ENCODE results near the gene VTI1B.
"Not testable (repeated sequence)": the region's sequence is repeated elsewhere in the genome, so short reads cannot be mapped to it uniquely, and the experiment has no call there.

VTI1B gene

DNA sequence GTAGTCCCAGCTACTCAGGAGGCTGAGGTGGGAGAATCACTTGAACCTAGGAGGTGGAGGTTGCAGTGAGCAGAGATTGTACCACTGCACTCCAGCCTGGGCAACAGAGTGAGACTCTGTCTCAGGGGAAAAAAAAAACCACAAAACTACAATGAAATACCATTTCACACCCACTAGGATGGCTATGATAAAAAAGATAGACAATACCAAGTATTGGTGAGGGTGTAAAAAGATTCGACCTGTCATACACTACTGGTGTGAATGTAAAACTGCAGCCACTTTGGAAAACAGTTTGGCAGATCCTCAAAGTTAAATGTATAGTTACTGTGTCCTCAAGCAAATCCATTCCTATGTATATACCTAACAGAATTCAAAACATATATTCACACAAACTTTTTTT lies 48.3 kb downstream of the VTI1B start:
- peak in 1 of 2 donors; percentile 20 for ATAC-seq

DNA sequence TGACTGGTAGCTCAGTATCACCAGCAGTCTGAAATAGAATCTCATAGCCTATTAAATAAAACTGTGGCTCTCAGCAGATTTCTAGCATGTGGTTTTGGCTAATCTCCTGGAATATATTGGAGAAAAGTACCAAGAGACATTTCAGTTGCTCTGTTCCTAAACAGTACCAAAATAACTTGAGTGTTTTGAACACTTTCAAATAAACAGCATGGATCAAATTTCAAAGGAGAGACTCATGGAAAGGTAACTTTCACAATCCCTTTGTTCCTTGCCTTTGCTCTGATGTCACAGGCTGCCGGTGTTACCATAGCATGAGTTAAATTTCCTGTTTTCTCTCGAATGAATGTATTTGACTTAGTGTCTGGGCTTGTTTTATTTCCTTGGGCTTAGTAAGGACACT lies 51.3 kb downstream of the VTI1B start:
- ATAC-seq: no peak

DNA sequence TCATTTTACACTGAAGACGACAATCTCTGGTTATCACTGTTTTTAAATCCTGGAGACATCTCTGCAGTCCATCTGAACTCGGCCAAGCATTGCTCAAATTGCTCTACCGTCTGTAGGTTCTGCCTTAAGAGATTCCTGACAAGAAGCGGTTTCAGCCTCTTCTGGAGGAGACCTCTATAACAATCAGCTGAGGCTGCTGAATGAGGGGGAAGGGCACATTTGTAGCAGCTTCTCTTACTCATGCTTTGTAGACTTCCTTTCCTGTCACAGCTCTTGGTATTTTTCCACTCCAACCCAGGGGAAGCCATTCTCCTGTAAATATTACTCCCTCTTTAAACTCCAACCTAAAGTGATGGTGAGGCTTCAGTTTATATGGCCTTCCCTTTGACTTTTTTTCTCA lies 51.8 kb downstream of the VTI1B start:
- no peak for ATAC-seq

DNA sequence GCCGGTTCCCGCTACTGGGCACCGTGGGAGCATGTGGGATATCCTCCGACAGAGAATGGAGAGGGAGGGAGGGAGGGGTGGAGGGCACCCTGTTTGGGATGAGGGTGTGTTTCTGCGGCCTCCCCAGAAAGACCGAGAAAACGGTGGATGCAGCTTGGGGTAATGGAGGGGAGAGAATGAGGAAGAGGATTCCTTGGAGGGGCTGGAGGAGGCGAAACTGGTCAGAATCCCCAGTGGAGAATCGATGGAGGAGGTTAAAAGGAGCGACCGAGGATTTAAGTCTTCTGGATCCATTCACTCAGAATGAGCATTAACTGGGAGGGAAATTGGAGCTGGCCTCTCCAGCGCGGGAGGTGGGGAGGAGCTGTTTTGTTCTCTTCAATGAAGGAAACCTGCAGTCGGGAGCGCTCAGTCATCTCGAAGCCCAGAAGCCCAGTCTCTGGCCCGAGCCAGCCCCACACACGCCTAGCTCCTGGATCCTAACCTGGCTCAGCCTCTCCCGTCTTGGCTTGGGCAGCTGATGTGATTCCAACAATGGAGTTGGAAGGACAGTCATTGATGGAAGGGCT lies 54.1 kb downstream of the VTI1B start:
- no peak for ATAC-seq

DNA sequence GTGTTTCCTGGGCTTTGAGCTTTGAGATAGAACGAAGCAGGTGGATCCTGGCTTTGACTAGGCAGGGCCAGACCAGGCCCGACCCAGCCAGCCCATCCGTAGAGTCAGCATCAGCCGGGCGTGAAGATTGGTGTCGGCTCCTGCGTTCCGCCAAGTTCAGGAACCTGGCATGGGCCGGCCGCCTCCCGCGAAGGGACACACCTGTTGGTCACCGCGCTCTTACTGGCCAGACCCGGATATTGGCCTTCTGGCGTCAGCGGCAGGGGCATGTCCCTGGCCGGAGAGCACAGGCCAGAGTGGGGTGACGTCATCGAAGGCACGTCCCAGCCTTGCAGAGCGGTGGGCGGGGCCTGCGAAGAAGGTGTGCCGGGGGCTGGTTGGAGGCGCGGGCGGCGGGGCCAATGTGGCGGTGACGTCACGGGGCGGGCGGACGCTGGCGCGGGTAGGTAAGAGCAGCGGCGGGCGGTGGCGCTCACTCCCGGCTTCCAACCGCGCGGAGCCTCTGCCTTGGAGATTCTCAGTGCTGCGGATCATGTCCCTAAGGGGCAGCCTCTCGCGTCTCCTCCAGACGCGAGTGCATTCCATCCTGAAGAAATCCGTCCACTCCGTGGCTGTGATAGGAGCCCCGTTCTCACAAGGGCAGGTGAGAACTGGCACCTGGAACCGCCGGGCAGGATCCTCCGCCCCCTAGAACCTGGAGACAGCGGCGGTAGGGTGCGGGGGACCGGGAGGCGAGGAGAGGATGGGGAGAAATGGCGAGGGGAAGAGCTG lies 54.8 kb downstream of the VTI1B start, which contains the start of gene ARG2:
Gene ARG2 (plus strand): TSS at position 475 of the 771 bp plus-strand sequence. CDS start 58 bp downstream, at position 533.
- ATAC-seq: peak; percentile 95 to 97

DNA sequence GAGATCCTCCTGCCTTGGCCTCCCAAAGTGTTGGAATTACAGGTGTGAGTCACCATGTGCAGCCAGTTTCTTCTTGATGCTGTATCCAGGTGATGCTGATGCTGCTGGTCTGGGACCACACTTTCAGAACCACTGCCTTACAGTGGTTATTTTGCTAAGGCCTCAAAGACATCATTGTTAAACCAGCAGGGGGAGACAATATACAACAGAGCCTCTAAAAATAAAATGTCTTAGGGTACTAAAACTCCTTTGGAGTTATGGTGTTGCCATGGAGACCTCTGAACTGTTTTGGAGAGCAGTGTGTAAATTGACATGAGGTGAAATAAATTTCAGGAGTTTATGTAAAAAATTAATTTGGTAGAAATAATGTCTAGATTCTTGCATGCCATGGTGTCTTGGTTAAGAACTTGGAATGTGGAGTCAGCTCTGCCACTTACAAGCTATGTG lies 55.8 kb downstream of the VTI1B start:
- ATAC-seq: peak; percentile 19 to 32

DNA sequence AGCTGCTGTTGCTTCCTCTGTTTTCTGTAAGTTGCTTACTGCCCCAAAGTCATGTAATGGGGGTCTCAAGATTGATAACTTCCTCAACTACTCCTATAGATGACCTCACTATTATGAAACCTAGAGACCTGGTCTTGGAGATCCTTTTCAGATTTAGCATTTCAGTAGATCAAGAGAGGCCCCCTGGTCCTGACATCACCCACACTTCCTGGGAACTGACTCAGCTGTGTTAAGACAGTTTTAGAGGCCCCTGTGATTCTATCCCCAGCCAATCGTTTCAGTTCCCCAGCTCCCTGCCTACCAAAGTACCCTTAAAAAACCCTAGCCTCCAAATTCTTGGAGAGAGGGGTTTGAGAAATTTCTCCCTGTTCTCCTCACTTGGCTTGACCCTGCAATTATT lies 63.9 kb downstream of the VTI1B start:
- ATAC-seq: no peak

DNA sequence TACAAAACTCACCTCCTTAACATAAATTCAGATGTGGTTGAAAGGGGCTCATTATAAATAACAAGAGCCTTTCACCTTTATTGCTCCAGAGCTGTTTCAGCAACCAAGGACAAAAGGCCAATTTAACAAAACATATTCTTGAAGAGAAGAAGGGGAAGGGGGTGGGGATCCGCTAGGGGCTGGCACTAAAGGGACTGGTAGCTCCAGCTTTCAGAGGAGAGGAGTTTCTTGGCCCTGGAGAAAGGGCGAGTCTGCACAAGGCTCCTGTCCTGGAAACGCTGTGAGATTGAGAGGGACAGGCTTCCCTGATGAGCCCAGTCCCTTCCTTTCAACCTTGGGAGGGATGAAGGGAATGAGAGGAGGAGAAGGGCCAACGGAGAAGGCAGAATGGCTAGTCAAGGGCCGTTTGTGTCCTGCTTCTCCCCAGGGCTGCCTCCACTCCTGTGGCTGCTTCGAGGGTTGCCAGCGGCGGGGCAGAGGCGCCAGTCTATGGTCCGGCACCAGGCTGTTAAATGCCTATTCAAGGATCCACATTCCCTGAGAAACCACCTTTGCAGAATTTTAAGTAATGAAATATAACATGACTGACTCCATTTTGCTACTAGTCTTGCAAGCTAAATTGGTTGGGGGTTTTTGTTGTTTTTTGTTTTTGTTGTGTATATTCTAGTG lies 64.7 kb downstream of the VTI1B start:
- no peak for ATAC-seq

DNA sequence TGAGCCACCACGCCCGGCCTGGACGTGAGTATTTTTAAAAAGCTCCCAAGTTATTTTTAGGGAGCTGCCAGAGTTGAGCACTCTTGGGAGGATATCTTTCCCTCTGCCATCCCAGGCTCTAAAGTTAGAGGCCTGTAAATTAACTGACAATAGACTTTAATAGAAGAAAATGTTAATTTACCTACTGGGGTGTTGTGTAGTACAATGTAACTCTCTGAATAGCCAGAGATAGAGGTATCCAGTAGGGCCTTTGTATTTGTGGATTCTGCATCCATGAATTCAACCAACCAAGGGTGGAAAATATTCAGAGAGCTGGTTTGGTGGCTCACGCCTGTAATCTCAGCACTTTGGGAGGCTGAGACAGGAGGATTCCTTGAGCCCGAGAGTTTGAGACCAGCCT lies 66.8 kb downstream of the VTI1B start:
- no peak for ATAC-seq

DNA sequence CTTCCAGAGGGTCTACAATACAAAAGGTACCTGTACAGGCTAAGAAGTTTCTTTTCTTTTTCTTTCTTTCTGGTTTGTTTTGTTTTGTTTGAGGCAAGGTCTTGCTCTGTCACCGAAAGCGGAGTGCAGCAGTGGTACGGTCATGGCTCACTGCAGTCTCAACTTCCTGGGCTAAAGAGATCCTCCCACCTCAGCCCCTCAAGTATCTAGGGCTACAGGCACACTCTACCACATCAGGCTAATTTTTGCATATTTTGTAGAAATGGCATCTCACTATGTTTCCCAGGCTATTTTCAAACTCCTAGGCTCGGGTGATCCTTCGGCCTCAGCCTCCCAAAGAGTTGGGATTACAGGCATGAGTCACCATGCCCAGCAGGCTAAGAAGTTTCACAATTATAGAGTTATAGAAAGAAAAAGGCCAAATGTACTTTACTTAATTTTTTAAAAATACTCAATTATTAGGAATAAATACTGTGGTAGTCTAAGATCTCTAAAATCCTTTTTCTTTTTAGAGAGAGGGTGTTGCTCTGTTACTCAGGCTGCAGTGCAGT lies 71.4 kb downstream of the VTI1B start:
- no peak for ATAC-seq

DNA sequence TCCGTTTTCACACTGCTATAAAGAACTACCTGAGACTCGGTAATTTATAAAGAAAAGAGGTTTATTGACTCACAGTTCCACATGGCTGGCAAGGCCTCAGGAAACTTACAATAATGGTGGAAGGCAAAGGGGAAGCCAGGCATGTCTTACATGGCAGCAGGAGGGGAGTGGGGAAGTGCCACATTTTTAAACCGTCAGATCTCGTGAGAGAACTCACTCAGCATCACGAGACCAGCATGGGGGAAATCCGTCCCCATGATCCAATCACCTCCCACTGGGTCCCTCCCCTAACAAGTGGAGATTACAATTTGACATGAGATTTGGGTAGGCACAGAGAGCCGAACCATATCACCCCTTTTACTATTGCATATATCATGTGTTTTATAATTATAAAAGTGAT lies 72.4 kb downstream of the VTI1B start:
- no peak for ATAC-seq

DNA sequence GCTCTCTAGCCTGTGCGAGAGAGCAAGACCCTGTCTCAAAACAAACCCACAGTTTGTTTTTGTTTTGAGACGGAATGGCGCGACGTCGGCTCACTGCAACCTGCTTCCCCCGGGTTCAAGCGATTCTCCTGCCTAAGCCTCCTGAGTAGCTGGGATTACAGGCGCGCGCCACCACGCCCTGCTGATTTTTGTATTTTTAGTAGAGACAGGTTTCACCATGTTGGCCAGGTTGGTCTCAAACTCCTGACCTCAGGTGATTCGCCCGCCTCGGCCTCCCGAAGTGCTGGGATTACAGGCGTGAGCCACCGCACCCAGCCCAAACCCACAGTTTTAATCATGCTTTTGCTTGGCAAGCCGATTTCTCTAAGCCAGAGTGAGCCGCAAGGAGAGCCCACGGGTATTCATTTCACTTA lies 73.9 kb downstream of the VTI1B start:
- ATAC-seq: not testable (repeated sequence)

DNA sequence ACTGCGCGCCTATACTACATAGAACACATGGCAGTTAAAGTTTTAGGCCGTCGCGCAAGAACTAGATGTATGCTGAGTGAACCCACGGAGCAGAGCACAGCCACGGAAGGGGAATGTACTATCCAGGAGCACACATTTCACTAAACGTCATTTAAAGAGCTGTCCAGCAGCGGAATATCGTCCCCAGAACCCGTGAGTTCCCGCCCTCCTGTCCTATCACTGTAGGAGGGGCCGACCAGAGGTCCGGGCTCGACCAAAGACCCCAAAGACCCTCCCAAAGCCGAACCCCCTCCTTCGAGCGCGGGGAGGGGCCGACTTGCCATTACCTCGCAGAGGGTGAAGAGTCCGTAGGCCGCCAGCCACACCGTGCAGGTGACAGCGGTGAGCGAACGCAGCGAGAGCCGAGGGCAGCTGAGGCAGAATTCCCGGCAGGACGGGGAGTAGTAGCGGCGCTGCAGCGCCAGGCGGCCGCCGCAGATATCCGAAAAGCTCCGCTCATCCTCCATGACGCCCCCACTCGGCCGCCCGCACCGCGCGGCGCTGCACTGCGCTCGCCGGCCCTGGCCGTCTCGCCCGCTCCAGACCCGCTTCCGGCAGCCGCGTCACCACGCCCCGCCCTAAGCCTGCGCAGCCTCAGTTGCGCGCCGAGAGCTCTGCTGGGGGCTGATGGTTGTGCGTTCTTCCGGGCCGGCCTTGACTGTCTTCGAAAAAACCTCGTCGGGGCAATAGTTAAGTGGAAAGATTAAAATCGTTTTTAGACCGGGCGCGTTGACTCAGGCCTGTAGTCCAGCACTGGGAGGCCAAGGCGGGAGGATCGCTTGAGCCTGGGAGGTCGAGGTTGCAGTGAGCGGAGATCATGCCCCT lies 74.5 kb downstream of the VTI1B start, which contains the start of gene PIGH:
Gene PIGH (minus strand): TSS at position 571 of the 864 bp plus-strand sequence. CDS start 65 bp downstream, at position 506.
- ATAC-seq: peak; percentile 99 to 100
